ENCODE results near the gene RGS8. TPM values are rescaled to one million over a fixed set of nuclear protein-coding genes. Genes with fewer than 3 reads are reported as not detected.

The RGS8 gene
- total RNA-seq, 1 experiment from 2014 or later, result not detected

GRCh38 chr1:182643699-182644098 lies 40.7 kb downstream of the RGS8 start:
- Mint-ChIP-seq H3K36me3 (ENCODE audit: insufficient read depth, unreplicated experiment) (no peaks in the 10 kb centered on the region), H3K27me3 (ENCODE audit: unreplicated experiment) (peaks cover 45% of the 10 kb centered on the region), H3K9me3 (ENCODE audit: low read depth, unreplicated experiment) (no peaks in the 10 kb centered on the region), H3K4me1 (ENCODE audit: low read depth, unreplicated experiment) (no peaks in the 10 kb centered on the region), H3K27ac (ENCODE audit: unreplicated experiment) (no peak overlapping the region), H3K4me3 (ENCODE audit: low read depth, unreplicated experiment) (no peak overlapping the region)
- no peak for DNase-seq
- no TSS peak for BruUV-seq (replicated peaks)
- CTCF ChIA-PET, result interaction anchor here (0.6 kb wide), 1 partner anchor 12 kb away, joined by 3 read pairs; no protein-coding TSS in a partner anchor
- intact Hi-C loops (cut with micrococcal nuclease; ENCODE audit: unreplicated experiment), result no loop called here
- TF ChIP-seq, protein P1, sequence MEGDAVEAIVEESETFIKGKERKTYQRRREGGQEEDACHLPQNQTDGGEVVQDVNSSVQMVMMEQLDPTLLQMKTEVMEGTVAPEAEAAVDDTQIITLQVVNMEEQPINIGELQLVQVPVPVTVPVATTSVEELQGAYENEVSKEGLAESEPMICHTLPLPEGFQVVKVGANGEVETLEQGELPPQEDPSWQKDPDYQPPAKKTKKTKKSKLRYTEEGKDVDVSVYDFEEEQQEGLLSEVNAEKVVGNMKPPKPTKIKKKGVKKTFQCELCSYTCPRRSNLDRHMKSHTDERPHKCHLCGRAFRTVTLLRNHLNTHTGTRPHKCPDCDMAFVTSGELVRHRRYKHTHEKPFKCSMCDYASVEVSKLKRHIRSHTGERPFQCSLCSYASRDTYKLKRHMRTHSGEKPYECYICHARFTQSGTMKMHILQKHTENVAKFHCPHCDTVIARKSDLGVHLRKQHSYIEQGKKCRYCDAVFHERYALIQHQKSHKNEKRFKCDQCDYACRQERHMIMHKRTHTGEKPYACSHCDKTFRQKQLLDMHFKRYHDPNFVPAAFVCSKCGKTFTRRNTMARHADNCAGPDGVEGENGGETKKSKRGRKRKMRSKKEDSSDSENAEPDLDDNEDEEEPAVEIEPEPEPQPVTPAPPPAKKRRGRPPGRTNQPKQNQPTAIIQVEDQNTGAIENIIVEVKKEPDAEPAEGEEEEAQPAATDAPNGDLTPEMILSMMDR (IDR thresholded peaks at IDR 0.05; ENCODE audit: unreplicated experiment), result no peak

GRCh38 chr1:182642461-182642860 lies 41.9 kb downstream of the RGS8 start:
- H3K4me1 Mint-ChIP-seq (ENCODE audit: low read depth, unreplicated experiment), result no peaks in the 10 kb centered on the region
- TF ChIP-seq, protein P1 (IDR thresholded peaks at IDR 0.05; ENCODE audit: unreplicated experiment), result no peak
- no TSS peak for BruUV-seq (replicated peaks)
- CTCF ChIA-PET, result no interaction called here
- no peak overlapping the region for H3K27ac Mint-ChIP-seq (ENCODE audit: unreplicated experiment)
- H3K27me3 Mint-ChIP-seq (ENCODE audit: unreplicated experiment), result peaks cover 45% of the 10 kb centered on the region
- DNase-seq, result no peak
- no peaks in the 10 kb centered on the region for H3K9me3 Mint-ChIP-seq (ENCODE audit: low read depth, unreplicated experiment)
- intact Hi-C loops (cut with micrococcal nuclease; ENCODE audit: unreplicated experiment), result no loop called here
- H3K36me3 Mint-ChIP-seq (ENCODE audit: insufficient read depth, unreplicated experiment), result no peaks in the 10 kb centered on the region
- no peak overlapping the region for H3K4me3 Mint-ChIP-seq (ENCODE audit: low read depth, unreplicated experiment)

DNA sequence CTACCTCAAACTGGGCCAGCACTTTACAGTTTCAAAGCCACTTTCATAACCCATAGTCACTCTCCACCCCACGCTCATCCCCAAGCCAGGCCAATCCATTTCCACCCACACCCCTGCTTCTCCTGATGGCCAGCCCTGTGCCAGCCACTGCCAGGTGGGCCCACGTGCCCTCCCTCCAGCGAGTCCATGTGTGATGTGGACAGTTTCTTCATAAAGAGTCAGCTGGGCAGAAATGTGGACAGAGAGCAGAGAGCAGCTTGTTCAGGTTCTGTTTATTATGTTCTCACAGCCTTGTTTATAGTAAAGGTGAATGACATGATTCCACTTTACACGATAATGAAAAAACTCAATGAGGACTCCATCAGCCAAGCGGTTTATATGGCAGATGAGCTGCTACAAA lies 42.8 kb downstream of the RGS8 start:
- Mint-ChIP-seq H3K9me3 (ENCODE audit: low read depth, unreplicated experiment) (no peaks in the 10 kb centered on the region), H3K4me1 (ENCODE audit: low read depth, unreplicated experiment) (no peaks in the 10 kb centered on the region), H3K36me3 (ENCODE audit: insufficient read depth, unreplicated experiment) (no peaks in the 10 kb centered on the region), H3K27ac (ENCODE audit: unreplicated experiment) (no peak overlapping the region), H3K27me3 (ENCODE audit: unreplicated experiment) (peaks cover 45% of the 10 kb centered on the region), H3K4me3 (ENCODE audit: low read depth, unreplicated experiment) (no peak overlapping the region)
- TF ChIP-seq, protein P1 (IDR thresholded peaks at IDR 0.05; ENCODE audit: unreplicated experiment), result no peak
- CTCF ChIA-PET, result no interaction called here
- intact Hi-C loops (cut with micrococcal nuclease; ENCODE audit: unreplicated experiment), result no loop called here
- DNase-seq, result no peak
- BruUV-seq (replicated peaks), result no TSS peak

DNA sequence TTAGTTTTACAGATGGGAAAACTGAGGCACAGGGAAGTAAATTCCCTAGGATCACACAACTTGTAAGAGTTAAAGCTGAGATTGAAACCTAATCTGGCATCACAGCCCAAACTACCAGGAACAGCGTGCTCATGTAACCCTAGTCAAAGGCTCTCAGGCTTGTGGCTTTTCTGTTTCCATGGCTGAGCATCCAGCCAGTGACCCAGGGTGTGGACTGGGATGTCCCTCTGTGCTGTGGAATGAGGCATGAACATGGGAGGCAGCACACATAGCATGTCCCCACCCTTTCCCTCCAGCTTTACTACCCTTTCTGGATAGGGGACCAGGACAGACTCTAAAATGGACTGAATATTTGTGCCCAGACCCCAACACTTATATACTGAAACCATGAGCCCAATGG lies 45.1 kb downstream of the RGS8 start:
- Mint-ChIP-seq H3K9me3 (ENCODE audit: low read depth, unreplicated experiment) (no peaks in the 10 kb centered on the region), H3K36me3 (ENCODE audit: insufficient read depth, unreplicated experiment) (no peaks in the 10 kb centered on the region), H3K27ac (ENCODE audit: unreplicated experiment) (no peak overlapping the region), H3K27me3 (ENCODE audit: unreplicated experiment) (peaks cover 40% of the 10 kb centered on the region), H3K4me1 (ENCODE audit: low read depth, unreplicated experiment) (no peaks in the 10 kb centered on the region), H3K4me3 (ENCODE audit: low read depth, unreplicated experiment) (no peak overlapping the region)
- BruUV-seq (replicated peaks), result no TSS peak
- CTCF ChIA-PET, result no interaction called here
- no peak for DNase-seq
- TF ChIP-seq, protein P1 (IDR thresholded peaks at IDR 0.05; ENCODE audit: unreplicated experiment), result no peak
- intact Hi-C loops (cut with micrococcal nuclease; ENCODE audit: unreplicated experiment), result no loop called here
